Trophoblast cell (in vitro differentiated cells and primary cell): ENCODE results near the gene NOD2.

Experiments
- DNase-seq, 2 donors: peaks; one replicate each; pipeline ENCODE4 v3.0.0-alpha.2; 2016
- H2AFZ ChIP-seq: 2 replicates; pipeline ENCODE4 v1.6.1; 2013; ENCODE audit warnings: low read length, moderate library complexity, mild to moderate bottlenecking; ENCODE audit not compliant: insufficient read depth, poor library complexity
- H2AK5ac ChIP-seq: 2 replicates; pipeline ENCODE4 v1.6.1; 2013; ENCODE audit warnings: mild to moderate bottlenecking, low read length
- H2BK120ac ChIP-seq: 2 replicates; pipeline ENCODE4 v1.6.1; 2013; ENCODE audit warnings: low read length, mild to moderate bottlenecking, moderate library complexity; ENCODE audit not compliant: insufficient read depth, poor library complexity
- H2BK12ac ChIP-seq: 2 replicates; pipeline ENCODE4 v1.6.1; 2013; ENCODE audit warnings: mild to moderate bottlenecking, low read length, moderate library complexity
- H2BK5ac ChIP-seq: 2 replicates; pipeline ENCODE4 v1.6.1; 2013; ENCODE audit warnings: low read length, low read depth, moderate library complexity, mild to moderate bottlenecking; ENCODE audit not compliant: poor library complexity
- H3K14ac ChIP-seq: 2 replicates; pipeline ENCODE4 v1.6.1; 2013; ENCODE audit warnings: mild to moderate bottlenecking, low read length
- H3K18ac ChIP-seq: 2 replicates; pipeline ENCODE4 v1.6.1; 2013; ENCODE audit warnings: mild to moderate bottlenecking, low read length
- H3K23ac ChIP-seq: 2 replicates; pipeline ENCODE4 v1.6.1; 2013; ENCODE audit warnings: low read length
- H3K27ac ChIP-seq: 2 replicates; pipeline ENCODE4 v1.5.1; 2013; ENCODE audit warnings: low read depth, mild to moderate bottlenecking, inconsistent platforms, low read length, moderate library complexity
- H3K27me3 ChIP-seq: 2 replicates; pipeline ENCODE4 v1.6.1; 2013; ENCODE audit warnings: inconsistent platforms, mild to moderate bottlenecking, low read length, moderate library complexity; ENCODE audit not compliant: insufficient read depth
- H3K36me3 ChIP-seq, 2 experiments: 1 replicate in 1 of 2; 2 replicates in 1 of 2; pipeline ENCODE4 v1.6.1; 2013; ENCODE audit warnings: low read length in 2 of 2, mild to moderate bottlenecking in 2 of 2, moderate library complexity in 1 of 2; ENCODE audit not compliant: insufficient read depth in 2 of 2, control insufficient read depth in 1 of 2
- H3K4ac ChIP-seq: 2 replicates; pipeline ENCODE4 v1.6.1; 2013; ENCODE audit warnings: low read depth, mild to moderate bottlenecking, low read length, moderate library complexity
- H3K4me1 ChIP-seq, 2 experiments: 1 replicate in 1 of 2; 2 replicates in 1 of 2; pipeline ENCODE4 v1.6.1; 2013; ENCODE audit warnings: low read length in 2 of 2, mild to moderate bottlenecking in 2 of 2, moderate library complexity in 1 of 2; ENCODE audit not compliant: insufficient read depth in 2 of 2, control insufficient read depth in 1 of 2
- H3K4me2 ChIP-seq: 2 replicates; pipeline ENCODE4 v1.6.1; 2013; ENCODE audit warnings: inconsistent platforms, mild to moderate bottlenecking, low read length, moderate library complexity
- H3K4me3 ChIP-seq: 2 replicates; pipeline ENCODE4 v1.5.1; 2013; ENCODE audit warnings: mild to moderate bottlenecking, low read depth, low read length, inconsistent platforms
- H3K79me1 ChIP-seq: one replicate; pipeline ENCODE4 v1.6.1; 2013; ENCODE audit warnings: low read length
- H3K79me2 ChIP-seq: 2 replicates; pipeline ENCODE4 v1.6.1; 2013; ENCODE audit warnings: low read length, mild to moderate bottlenecking; ENCODE audit not compliant: control insufficient read depth, insufficient read depth, poor library complexity
- H3K9ac ChIP-seq: 2 replicates; pipeline ENCODE4 v1.6.1; 2013; ENCODE audit warnings: mild to moderate bottlenecking, low read length
- H3K9me3 ChIP-seq: 2 replicates; pipeline ENCODE4 v1.6.1; 2013; ENCODE audit warnings: low read depth, mild to moderate bottlenecking, control low read depth, inconsistent platforms, low read length; ENCODE audit not compliant: insufficient read depth
- H4K12ac ChIP-seq: 2 replicates; pipeline ENCODE4 v1.6.1; 2013; ENCODE audit warnings: low read depth, mild to moderate bottlenecking, low read length, moderate library complexity
- H4K8ac ChIP-seq: 2 replicates; pipeline ENCODE4 v1.6.1; 2013; ENCODE audit warnings: low read depth, mild to moderate bottlenecking, low read length, moderate library complexity
- H4K91ac ChIP-seq: one replicate; pipeline ENCODE4 v1.6.1; 2013; ENCODE audit warnings: low read depth, mild to moderate bottlenecking, low read length, moderate library complexity
- WGBS: extraction: QIAGEN DNeasy Blood & Tissue Kit; methylation state at CpG from one replicate; pipeline ENCODE4 v1.1.7; 2013; ENCODE audit warnings: missing lambda C conversion rate; ENCODE audit not compliant: insufficient read length, insufficient coverage; ENCODE audit errors: extremely low coverage; 5-methylcytosine and 5-hydroxymethylcytosine counted together

Gene NOD2

GRCh38 chr16:50736448-50736847 lies 43.0 kb downstream of the NOD2 start:
- no peaks in the 10 kb centered on the region for H3K79me2 ChIP-seq
- WGBS = no CpG with 5 or more reads among the region's 9 CpGs
- H3K4ac ChIP-seq = no peak overlapping the region
- H2AK5ac ChIP-seq = no peak overlapping the region
- H3K79me1 ChIP-seq = no peaks in the 10 kb centered on the region
- H3K18ac ChIP-seq = no peak overlapping the region
- H3K36me3 ChIP-seq = no peaks in the 10 kb centered on the region
- H3K27me3 ChIP-seq = no peaks in the 10 kb centered on the region
- H2AFZ ChIP-seq = no peak overlapping the region
- H3K9me3 ChIP-seq = no peaks in the 10 kb centered on the region
- H4K91ac ChIP-seq = no peak overlapping the region
- no peak overlapping the region for H3K9ac ChIP-seq
- no peak for DNase-seq
- H3K4me3 ChIP-seq = no peak overlapping the region
- H2BK120ac ChIP-seq = no peak overlapping the region
- H3K23ac ChIP-seq = no peak overlapping the region
- H2BK5ac ChIP-seq = no peak overlapping the region
- no peak overlapping the region for H3K14ac ChIP-seq
- H4K12ac ChIP-seq = no peak overlapping the region
- H3K27ac ChIP-seq = no peak overlapping the region
- H2BK12ac ChIP-seq = no peak overlapping the region
- H3K4me1 ChIP-seq = peaks cover 3 to 4% of the 10 kb centered on the region in 2 experiments
- H3K4me2 ChIP-seq = no peak overlapping the region
- no peak overlapping the region for H4K8ac ChIP-seq

- Histone ChIP-seq H2BK120ac (no peak overlapping the region), H3K4me1 (peaks cover 3 to 4% of the 10 kb centered on the region in 2 experiments), H4K91ac (no peak overlapping the region), H3K79me2 (peaks cover 2% of the 10 kb centered on the region), H3K18ac (no peak overlapping the region), H3K79me1 (no peaks in the 10 kb centered on the region), H2AK5ac (no peak overlapping the region), H3K14ac (no peak overlapping the region), H3K9ac (no peak overlapping the region), H3K4me3 (no peak overlapping the region), H2BK5ac (no peak overlapping the region), H3K4me2 (no peak overlapping the region), H2BK12ac (no peak overlapping the region), H3K9me3 (no peaks in the 10 kb centered on the region), H2AFZ (no peak overlapping the region), H3K4ac (no peak overlapping the region), H3K36me3 (no peaks in the 10 kb centered on the region), H3K27me3 (no peaks in the 10 kb centered on the region), H3K27ac (no peak overlapping the region), H3K23ac (no peak overlapping the region), H4K12ac (no peak overlapping the region), H4K8ac (no peak overlapping the region)
- no peak for DNase-seq
- WGBS = no CpG with 5 or more reads among the region's 1 CpG
Observed at GRCh38 chr16:50737420-50737959, 44.1 kb downstream of the NOD2 start.

- H3K9ac ChIP-seq = no peak overlapping the region
- H3K27ac ChIP-seq = no peak overlapping the region
- no peaks in the 10 kb centered on the region for H3K9me3 ChIP-seq
- no peak for DNase-seq
- H3K4ac ChIP-seq = no peak overlapping the region
- no peaks in the 10 kb centered on the region for H3K79me1 ChIP-seq
- no peak overlapping the region for H2BK12ac ChIP-seq
- no peaks in the 10 kb centered on the region for H3K36me3 ChIP-seq
- H3K4me3 ChIP-seq = no peak overlapping the region
- H4K12ac ChIP-seq = no peak overlapping the region
- no peak overlapping the region for H3K18ac ChIP-seq
- no peak overlapping the region for H2AK5ac ChIP-seq
- WGBS = no CpG with 5 or more reads among the region's 1 CpG
- H3K4me2 ChIP-seq = no peak overlapping the region
- H3K27me3 ChIP-seq = no peaks in the 10 kb centered on the region
- no peak overlapping the region for H2BK5ac ChIP-seq
- no peak overlapping the region for H2AFZ ChIP-seq
- peaks cover 3 to 4% of the 10 kb centered on the region in 2 experiments for H3K4me1 ChIP-seq
- H3K14ac ChIP-seq = no peak overlapping the region
- H3K23ac ChIP-seq = no peak overlapping the region
- H4K8ac ChIP-seq = no peak overlapping the region
- no peak overlapping the region for H4K91ac ChIP-seq
- H2BK120ac ChIP-seq = no peak overlapping the region
- H3K79me2 ChIP-seq = peaks cover 3% of the 10 kb centered on the region
Observed at GRCh38 chr16:50739031-50739430, 45.6 kb downstream of the NOD2 start.

- Histone ChIP-seq H3K18ac (no peak overlapping the region), H3K79me2 (peaks cover 3% of the 10 kb centered on the region), H3K27me3 (no peaks in the 10 kb centered on the region), H4K12ac (no peak overlapping the region), H3K4me3 (no peak overlapping the region), H3K36me3 (no peaks in the 10 kb centered on the region), H2AFZ (no peak overlapping the region), H4K8ac (no peak overlapping the region), H3K9ac (no peak overlapping the region), H3K27ac (no peak overlapping the region), H3K4ac (no peak overlapping the region), H3K79me1 (no peaks in the 10 kb centered on the region), H2AK5ac (no peak overlapping the region), H3K9me3 (no peaks in the 10 kb centered on the region), H3K4me2 (no peak overlapping the region), H3K4me1 (peaks cover 3 to 4% of the 10 kb centered on the region in 2 experiments), H2BK12ac (no peak overlapping the region), H3K14ac (no peak overlapping the region), H4K91ac (no peak overlapping the region), H2BK120ac (no peak overlapping the region), H2BK5ac (no peak overlapping the region), H3K23ac (no peak overlapping the region)
- WGBS = no CpG with 5 or more reads among the region's 1 CpG
- DNase-seq = peak in 1 of 2 donors; percentile 10
Observed at GRCh38 chr16:50740736-50741135, 47.3 kb downstream of the NOD2 start.
